AG10803 (cell line): ENCODE measurements around the gene DLL4.

Source experiments
- DNase-seq: peaks from one replicate; pipeline ENCODE4 v3.0.0; 2010; ENCODE audit warnings: low read depth
- H3K4me3 ChIP-seq: 2 replicates; pipeline ENCODE4 v1.5.1; 2011; ENCODE audit warnings: mild to moderate bottlenecking, low read length, control low read depth
- TF ChIP-seq, protein P1 (sequence below): conservative IDR thresholded peaks from 2 replicates; pipeline ENCODE4 v1.5.1; 2011; ENCODE audit warnings: mild to moderate bottlenecking, low read length, control low read depth, inconsistent platforms

DLL4 gene

DNA sequence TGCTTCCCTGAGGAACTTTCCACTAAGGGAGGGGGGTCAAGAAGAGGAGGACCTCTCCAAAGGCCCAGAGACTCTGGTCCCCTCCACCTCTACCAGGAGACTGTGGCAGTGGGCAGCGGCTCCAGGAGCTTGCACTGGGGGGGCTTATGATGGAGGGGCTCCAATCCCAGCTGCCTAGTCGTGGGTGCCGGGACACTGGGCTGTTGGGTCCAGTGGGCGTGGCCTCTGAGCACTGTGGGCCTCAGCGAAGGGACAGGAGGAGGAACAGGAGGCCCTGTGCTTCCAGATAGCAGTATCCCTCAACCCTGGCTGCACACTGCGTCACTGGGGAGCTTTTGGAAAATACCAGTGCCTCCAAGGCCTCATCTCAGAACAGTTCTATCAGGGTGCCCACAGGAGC, 13.5 kb upstream of the DLL4 start:
- no peak for DNase-seq
- TF ChIP-seq, protein P1, sequence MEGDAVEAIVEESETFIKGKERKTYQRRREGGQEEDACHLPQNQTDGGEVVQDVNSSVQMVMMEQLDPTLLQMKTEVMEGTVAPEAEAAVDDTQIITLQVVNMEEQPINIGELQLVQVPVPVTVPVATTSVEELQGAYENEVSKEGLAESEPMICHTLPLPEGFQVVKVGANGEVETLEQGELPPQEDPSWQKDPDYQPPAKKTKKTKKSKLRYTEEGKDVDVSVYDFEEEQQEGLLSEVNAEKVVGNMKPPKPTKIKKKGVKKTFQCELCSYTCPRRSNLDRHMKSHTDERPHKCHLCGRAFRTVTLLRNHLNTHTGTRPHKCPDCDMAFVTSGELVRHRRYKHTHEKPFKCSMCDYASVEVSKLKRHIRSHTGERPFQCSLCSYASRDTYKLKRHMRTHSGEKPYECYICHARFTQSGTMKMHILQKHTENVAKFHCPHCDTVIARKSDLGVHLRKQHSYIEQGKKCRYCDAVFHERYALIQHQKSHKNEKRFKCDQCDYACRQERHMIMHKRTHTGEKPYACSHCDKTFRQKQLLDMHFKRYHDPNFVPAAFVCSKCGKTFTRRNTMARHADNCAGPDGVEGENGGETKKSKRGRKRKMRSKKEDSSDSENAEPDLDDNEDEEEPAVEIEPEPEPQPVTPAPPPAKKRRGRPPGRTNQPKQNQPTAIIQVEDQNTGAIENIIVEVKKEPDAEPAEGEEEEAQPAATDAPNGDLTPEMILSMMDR: no peak
- H3K4me3 ChIP-seq: no peak overlapping the region

DNA sequence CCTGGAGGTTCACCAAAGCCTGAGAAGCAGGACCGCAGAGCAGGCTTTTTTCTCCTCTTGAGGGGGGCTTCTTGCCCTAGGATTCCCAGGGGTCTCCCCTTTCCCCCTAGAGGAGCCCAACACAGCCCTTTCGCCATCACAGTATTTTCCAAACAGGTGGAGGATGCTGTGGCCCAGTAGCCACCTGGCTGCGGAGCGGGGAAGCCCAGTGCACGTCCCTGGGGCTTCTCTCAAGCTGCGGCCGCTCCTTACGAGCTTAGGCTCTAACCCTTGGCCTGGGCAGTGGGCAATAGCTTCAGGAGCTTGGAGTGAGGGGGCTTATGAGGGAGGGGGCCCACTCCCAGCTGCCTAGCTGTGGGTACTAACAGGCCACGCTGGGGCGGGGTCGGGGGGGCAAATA, 11.6 kb upstream of the DLL4 start:
- H3K4me3 ChIP-seq: no peak overlapping the region
- TF ChIP-seq, protein P1: no peak
- no peak for DNase-seq

DNA sequence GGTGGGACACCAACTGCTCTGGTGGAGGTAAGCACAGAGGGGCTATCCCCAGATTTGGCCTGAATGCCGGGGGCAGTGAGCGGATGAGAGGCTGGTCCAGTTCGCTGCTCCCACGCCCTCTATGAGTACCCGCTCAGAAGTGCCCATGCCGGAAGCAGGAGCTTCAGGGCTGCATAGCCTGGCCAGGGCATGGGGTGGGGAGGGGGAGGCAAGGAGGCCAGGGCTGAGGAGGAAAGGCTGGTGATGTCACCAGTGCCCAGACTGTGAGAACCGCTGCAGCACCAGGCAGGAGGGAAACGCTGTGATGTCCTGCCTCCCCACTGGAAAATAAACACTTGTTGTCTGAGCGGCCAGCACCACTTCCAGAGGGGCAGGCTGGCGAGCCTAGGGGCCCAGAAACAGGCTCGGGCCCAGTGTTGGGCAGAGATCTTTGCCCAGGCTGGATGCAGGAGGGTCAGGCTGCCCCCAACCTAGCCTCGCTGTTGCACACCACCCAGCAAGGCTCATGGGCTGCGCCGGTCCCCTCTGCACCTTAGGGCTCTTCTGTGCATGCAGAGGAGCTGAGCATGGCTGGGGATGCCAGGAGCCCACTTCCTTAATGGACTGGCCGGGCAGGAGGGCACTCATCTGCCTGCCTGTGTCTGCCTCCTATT, 10.9 kb upstream of the DLL4 start:
- H3K4me3 ChIP-seq: no peak overlapping the region
- TF ChIP-seq, protein P1: no peak
- no peak for DNase-seq

- TF ChIP-seq, protein P1: no peak
- no peak for DNase-seq
- no peak overlapping the region for H3K4me3 ChIP-seq
Observed at GRCh38 chr15:40918799-40919392, 10.2 kb upstream of the DLL4 start.

GRCh38 chr15:40921949-40922607, 7.1 kb upstream of the DLL4 start:
- DNase-seq: no peak
- TF ChIP-seq, protein P1: no peak
- H3K4me3 ChIP-seq: no peak overlapping the region

DNA sequence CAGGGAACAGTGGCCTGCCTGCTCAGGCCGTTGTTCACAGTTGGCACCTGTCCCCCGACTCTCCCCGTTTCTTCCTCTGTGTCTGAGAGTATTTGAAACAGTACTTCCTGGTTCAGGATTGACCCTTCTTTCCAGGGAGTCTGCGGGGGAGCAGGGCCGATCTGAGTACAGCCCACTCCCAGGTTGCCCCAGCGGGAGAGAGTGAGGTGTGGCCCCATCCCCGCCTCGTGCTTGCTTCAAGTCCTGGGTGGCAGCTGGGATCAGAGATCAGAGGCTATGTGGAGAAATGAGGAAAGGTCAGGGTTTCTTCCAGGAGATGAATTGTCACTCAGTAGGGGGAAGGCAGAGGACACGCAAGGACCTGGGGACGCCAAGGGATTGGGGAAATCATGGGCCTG, 6.5 kb upstream of the DLL4 start:
- TF ChIP-seq, protein P1: no peak
- H3K4me3 ChIP-seq: no peak overlapping the region
- DNase-seq: no peak

DNA sequence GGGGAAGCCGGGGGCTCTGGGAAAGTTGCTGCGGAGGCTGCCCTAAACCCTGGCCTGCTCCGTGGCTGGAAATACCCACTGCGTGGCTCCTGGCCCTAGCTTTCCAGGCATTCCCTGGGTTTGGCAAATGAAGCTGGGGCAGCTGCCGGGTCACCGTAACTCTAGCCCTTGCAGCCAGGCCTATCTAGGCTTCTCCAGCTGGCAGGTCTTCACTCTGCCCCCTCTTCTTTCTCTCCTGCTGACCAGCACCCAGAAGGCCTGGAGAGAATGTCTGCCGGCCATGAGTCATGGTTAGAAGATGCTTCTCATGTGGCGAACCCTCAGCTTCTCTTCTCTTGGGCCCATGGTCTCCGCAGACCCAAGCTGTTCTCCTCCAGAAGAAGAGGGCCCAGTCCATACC, 5.6 kb upstream of the DLL4 start:
- TF ChIP-seq, protein P1: no peak
- H3K4me3 ChIP-seq: no peak overlapping the region
- DNase-seq: no peak
